Kidney (tissue), 14 donors: ENCODE measurements around the gene RAPGEF6. TPM values are rescaled to one million over a fixed set of nuclear protein-coding genes. Genes with fewer than 3 reads are reported as not detected.

ENCODE experiments used
- DNase-seq, 5 donors: peaks; one replicate each; pipeline ENCODE4 v3.0.0-alpha.2; 2013 to 2020
- FAIRE-seq: peaks from 2 replicates; lab custom pipeline; 2012; peaks lifted over from hg19 to GRCh38; lab: Jason Lieb, UNC
- H3K27ac ChIP-seq, 2 donors: one replicate each; pipeline ENCODE4 v1.7.0; 2013; ENCODE audit warnings: low read depth in 2 of 2, low read length in 2 of 2, inconsistent platforms in 1 of 2
- H3K27me3 ChIP-seq: one replicate; pipeline ENCODE4 v1.7.1; 2013; ENCODE audit warnings: low read length, inconsistent platforms; ENCODE audit not compliant: control insufficient read depth, insufficient read depth
- H3K36me3 ChIP-seq, 3 donors: one replicate each; pipeline versions ENCODE4 v1.7.0 to v1.7.1; 2013; ENCODE audit warnings: low read length in 3 of 3, control low read depth in 1 of 3, inconsistent platforms in 1 of 3; ENCODE audit not compliant: insufficient read depth in 3 of 3, control insufficient read depth in 2 of 3
- H3K4me1 ChIP-seq, 3 donors: one replicate each; pipeline versions ENCODE4 v1.7.0 to v1.7.1; 2013; ENCODE audit warnings: low read length in 3 of 3, inconsistent platforms in 1 of 3, low read depth in 1 of 3; ENCODE audit not compliant: control insufficient read depth in 2 of 3, insufficient read depth in 2 of 3
- H3K4me3 ChIP-seq, 3 donors: one replicate each; pipeline versions ENCODE4 v1.7.0 to v1.8.1; 2013; ENCODE audit warnings: low read length in 3 of 3, control low read depth in 1 of 3, inconsistent platforms in 1 of 3
- H3K9ac ChIP-seq, 3 donors: one replicate each; pipeline versions ENCODE4 v1.7.0 to v1.7.1; 2013; ENCODE audit warnings: low read length in 3 of 3, control low read depth in 1 of 3, inconsistent platforms in 1 of 3
- H3K9me3 ChIP-seq, 3 donors: one replicate each; pipeline versions ENCODE4 v1.7.0 to v1.7.1; 2013; ENCODE audit warnings: low read length in 3 of 3, control low read depth in 1 of 3, inconsistent platforms in 1 of 3; ENCODE audit not compliant: control insufficient read depth in 2 of 3, insufficient read depth in 1 of 3
- CTCF ChIP-seq: IDR thresholded peaks from 3 replicates; pipeline ENCODE4 v1.5.1; 2012; ENCODE audit warnings: mild to moderate bottlenecking, moderate library complexity, borderline replicate concordance; ENCODE audit not compliant: insufficient read depth; ENCODE audit errors: extremely low read depth
- intact Hi-C: fragments of 100-400 bp; cut with DNase I; formaldehyde crosslinking; loops from one replicate; pipeline ENCODE4 v1.11.1; 2022
- polyA plus RNA-seq: library from polyadenylated mRNA; stranded (reverse); fragments of 350-450 nt; fragmentation: Illumina TruSeq; extraction: RNeasy Lipid Tissue Mini Kit (QIAGEN cat#74804); gene quantifications from one replicate; pipeline ENCODE4 v1.2.3, GENCODE V29; 2014; ENCODE audit warnings: low read depth, low replicate concordance; ENCODE audit not compliant: insufficient read depth
- total RNA-seq: library from RNA; stranded (reverse); fragmentation: NEBNext Ultra II Directional; extraction: Animal tissue kit (Norgen Biotek cat#: 25700); gene quantifications from one replicate; pipeline ENCODE4 v1.2.1, GENCODE V29; 2021
- donor health status: control.
- donor health status: control.
- donor health status: control.
- donor health status: control.
- donor health status: control.
- donor health status: DM: yes; HTN: yes; CAD: no.
- donor health status: Normal renal cell carcinoma (clear cell type).

The RAPGEF6 gene
- total and polyA plus RNA-seq, 2 donors from 2014 or later, result 1.8 to 28.6 TPM

DNA sequence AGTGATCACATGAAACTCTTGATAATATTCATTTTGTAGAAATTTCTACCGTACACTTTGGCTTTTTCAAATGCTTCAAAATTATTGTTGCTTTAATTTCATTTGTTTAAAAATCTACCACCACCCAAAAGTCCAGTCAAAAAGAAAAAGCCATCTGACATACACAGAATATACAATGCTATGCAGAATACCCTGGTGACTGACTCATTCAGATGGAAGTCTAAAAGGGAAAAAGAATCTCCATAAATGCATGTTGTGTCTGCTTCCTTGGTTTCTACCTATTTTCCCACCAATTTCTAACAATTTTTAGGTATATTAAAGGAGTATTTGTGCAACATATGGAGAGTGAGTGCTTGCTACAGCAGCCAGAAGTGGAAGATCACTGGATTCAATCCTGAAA lies 9.3 kb upstream of the RAPGEF6 start:
- no peaks in the 10 kb centered on the region for H3K4me1 ChIP-seq
- no peaks in the 10 kb centered on the region for H3K27me3 ChIP-seq
- no peaks in the 10 kb centered on the region for H3K9me3 ChIP-seq
- no peak for FAIRE-seq
- H3K27ac ChIP-seq, result no peak overlapping the region
- no peak overlapping the region for H3K4me3 ChIP-seq
- peaks cover 0 to 14% (median 3%) of the 10 kb centered on the region in 3 donors for H3K36me3 ChIP-seq
- TF ChIP-seq CTCF, result no peak
- intact Hi-C loops, result no loop called here
- H3K9ac ChIP-seq, result no peak overlapping the region
- no peak for DNase-seq

GRCh38 chr5:131641494-131641893 lies 6.5 kb upstream of the RAPGEF6 start:
- intact Hi-C loops, result no loop called here
- Histone ChIP-seq H3K9ac (no peak overlapping the region), H3K27me3 (no peaks in the 10 kb centered on the region), H3K9me3 (no peaks in the 10 kb centered on the region), H3K4me1 (no peaks in the 10 kb centered on the region), H3K4me3 (no peak overlapping the region), H3K36me3 (peaks cover 0 to 9% (median 0%) of the 10 kb centered on the region in 3 donors), H3K27ac (no peak overlapping the region)
- FAIRE-seq (no peak), DNase-seq (no peak)
- no peak for TF ChIP-seq CTCF

- TF ChIP-seq CTCF, result no peak
- FAIRE-seq (no peak), DNase-seq (no peak)
- no peak overlapping the region for H3K9ac ChIP-seq
- H3K36me3 ChIP-seq, result peaks cover 0 to 8% (median 0%) of the 10 kb centered on the region in 3 donors
- H3K4me3 ChIP-seq, result no peak overlapping the region
- no peaks in the 10 kb centered on the region for H3K9me3 ChIP-seq
- H3K27ac ChIP-seq, result no peak overlapping the region
- peaks cover 0 to 6% (median 0%) of the 10 kb centered on the region in 3 donors for H3K4me1 ChIP-seq
- H3K27me3 ChIP-seq, result no peaks in the 10 kb centered on the region
- intact Hi-C loops, result no loop called here
These were observed 5.2 kb upstream of the RAPGEF6 start for GRCh38 chr5:131640043-131640856.
